ENCODE results near the gene VILL. TPM values are rescaled to one million over a fixed set of nuclear protein-coding genes. Genes with fewer than 3 reads are reported as not detected.

VILL gene
- total and polyA plus RNA-seq, 2 of the 8 experiments (the other 6 are each of a cell fraction or from before 2014, with no cell fraction given), result 4.1 to 4.2 TPM

- H3K27me3 ChIP-seq (replicated peaks in 1 of 4; ENCODE audit: control insufficient read depth in 3 of 4, extremely low read depth in 1 of 4, insufficient read depth in 3 of 4, low read length in 3 of 4), result peaks cover 0 to 5% (median 1%) of the 10 kb centered on the region in 4 experiments; a peak in 4 of 7 replicates
- WGBS, 2 experiments (ENCODE audit: extremely low coverage in 1 of 2, insufficient coverage in 1 of 2, insufficient read length in 1 of 2, insufficient replicate concordance in 2 of 2, low coverage in 1 of 2, low lambda C conversion rate in 2 of 2, missing lambda C conversion rate in 1 of 2), result 82% methylated on average over 9 of the region's 9 CpGs; no CpG with 5 or more reads in 1 of the 2 experiments
These were observed 1.9 kb downstream of the VILL start for GRCh38 chr3:37992271-37993066.

More at GRCh38 chr3:37992271-37993066, 1.9 kb downstream of the VILL start:
- Histone ChIP-seq H3K56ac (replicated peaks; ENCODE audit: insufficient read length, low read depth, low read length) (no peak overlapping the region), H3K4ac (replicated peaks; ENCODE audit: insufficient read length, low read depth, low read length) (no peak overlapping the region), H3K36me3 (ENCODE audit: control insufficient read depth in 2 of 4, insufficient read depth in 4 of 4, low read length in 3 of 4) (no peaks in the 10 kb centered on the region), H2AFZ (ENCODE audit: low read length) (no peak overlapping the region), H3K79me2 (ENCODE audit: control insufficient read depth in 1 of 2, insufficient read depth in 2 of 2, low read length in 2 of 2) (no peaks in the 10 kb centered on the region), H2BK5ac (ENCODE audit: low read depth, low read length) (no peak overlapping the region), H3K9me3 (ENCODE audit: insufficient read depth in 2 of 2, low read depth in 1 of 2, low read length in 1 of 2) (no peaks in the 10 kb centered on the region), H2BK15ac (ENCODE audit: low read length) (peak overlapping the region; percentile 85; the same call in 1 of the 2 replicates), H2AK5ac (ENCODE audit: low read depth, low read length) (0 out of 2 replicates have a peak overlapping the region, but pooled peaks have one; percentile 26), H3K9ac (replicated peaks in 1 of 4; ENCODE audit: extremely low read depth in 1 of 4, low read depth in 3 of 4, low read length in 3 of 4) (no peak overlapping the region), H3K18ac (ENCODE audit: extremely low read depth, low read length) (no peak overlapping the region), H3K23ac (ENCODE audit: insufficient read length) (no peak overlapping the region), H3K4me2 (ENCODE audit: insufficient read depth in 1 of 2, low read depth in 2 of 2, low read length in 2 of 2) (no peak overlapping the region), H2BK20ac (ENCODE audit: low read length) (no peak overlapping the region), H3K4me3 (ENCODE audit: extremely low read depth in 1 of 4, insufficient read depth in 2 of 4, low read depth in 3 of 4, low read length in 4 of 4) (no peak overlapping the region), H4K8ac (ENCODE audit: extremely low read depth, insufficient read depth, low read length) (no peak overlapping the region), H3K23me2 (ENCODE audit: low read depth, low read length) (peaks cover 7% of the 10 kb centered on the region), H3K14ac (ENCODE audit: insufficient read length) (no peak overlapping the region), H4K5ac (ENCODE audit: insufficient read length, low read depth, low read length) (no peak overlapping the region), H2BK120ac (replicated peaks; ENCODE audit: low read depth, low read length) (no peak overlapping the region), H3K27ac (ENCODE audit: low read depth, low read length) (no peak overlapping the region), H4K91ac (replicated peaks; ENCODE audit: insufficient read length, low read length) (peak overlapping the region; percentile 1), H3K79me1 (ENCODE audit: low read depth, low read length) (no peaks in the 10 kb centered on the region), H3K4me1 (replicated peaks in 1 of 4; ENCODE audit: control insufficient read depth in 3 of 4, insufficient read depth in 4 of 4, low read length in 3 of 4) (peaks cover 0 to 13% (median 7%) of the 10 kb centered on the region in 4 experiments; a peak in 6 of 7 replicates), H2BK12ac (ENCODE audit: low read depth, low read length) (0 out of 2 replicates have a peak overlapping the region, but pooled peaks have one; percentile 50), H4K20me1 (replicated peaks in 1 of 2; ENCODE audit: control insufficient read depth in 1 of 2, insufficient read depth in 2 of 2, low read length in 2 of 2) (no peaks in the 10 kb centered on the region)
- no peak for FAIRE-seq
- POLR2A ChIA-PET (ENCODE audit: partially characterized antibody), result no interaction called here
- no peak for DNase-seq (ENCODE audit: low read depth in 1 of 2, low spot score in 2 of 2)
- TF ChIP-seq ASH2L (IDR thresholded peaks at IDR 0.05; ENCODE audit: low read length) (no peak), CBX5 (IDR thresholded peaks at IDR 0.05; ENCODE audit: low read depth, low read length) (no peak), SRF (IDR thresholded peaks at IDR 0.05; ENCODE audit: low read depth, low read length) (no peak), RBBP5 (IDR thresholded peaks at IDR 0.05; ENCODE audit: borderline replicate concordance, low read depth, low read length) (no peak), CEBPB (IDR thresholded peaks at IDR 0.05; ENCODE audit: low read depth, low read length) (no peak), KDM1A (IDR thresholded peaks at IDR 0.05; ENCODE audit: borderline replicate concordance, low read length) (no peak), SIX5 (IDR thresholded peaks at IDR 0.05; ENCODE audit: low read depth, low read length) (no peak), EGR1 (IDR thresholded peaks at IDR 0.05; ENCODE audit: borderline replicate concordance, low read depth, low read length) (no peak)
- CTCF ChIA-PET (ENCODE audit: partially characterized antibody), result interaction anchor here (1.0 to 2.1 kb wide), 6 partner anchors 11 to 82 kb away, joined by 3 to 10 read pairs (median 4); no protein-coding TSS in a partner anchor
